Natural killer cell treated with Interleukin-12 subunit alpha and Interleukin-12 subunit beta and Interleukin-15 and Interleukin-18, amount 100 ng/mL, for 72 hours (primary cell): ENCODE measurements around the gene GLB1L. TPM values are rescaled to one million over a fixed set of nuclear protein-coding genes. Genes with fewer than 3 reads are reported as not detected.

Experiments used
- ATAC-seq, 2 donors: fragments of 150-1000 bp; cut with Tn5 transposase in 1 of 2; sonication (Bioruptor Pico), chemical (Tn5 transposase) in 1 of 2; 2 replicates each; pipeline ENCODE4 v1.10.0; 2021
- DNase-seq: peaks from one replicate; pipeline ENCODE4 v3.0.0; 2022; ENCODE audit warnings: low spot score
- H3K27ac Mint-ChIP-seq, 2 donors: 1 replicate in 1 of 2; 2 replicates in 1 of 2; pipeline ENCODE4 v1.8.0; 2022; ENCODE audit warnings: mixed read lengths in 2 of 2, mild to moderate bottlenecking in 1 of 2, moderate library complexity in 1 of 2
- H3K27me3 Mint-ChIP-seq, 2 donors: 1 replicate in 1 of 2; 2 replicates in 1 of 2; pipeline ENCODE4 v1.8.0; 2022; ENCODE audit warnings: mixed read lengths in 2 of 2
- H3K36me3 Mint-ChIP-seq: one replicate; pipeline ENCODE4 v1.8.0; 2022; ENCODE audit warnings: mixed read lengths
- H3K4me1 Mint-ChIP-seq, 2 donors: 1 replicate in 1 of 2; 2 replicates in 1 of 2; pipeline ENCODE4 v1.8.0; 2022; ENCODE audit warnings: low read depth in 2 of 2, mixed read lengths in 2 of 2, mild to moderate bottlenecking in 1 of 2
- H3K4me3 Mint-ChIP-seq: one replicate; pipeline ENCODE4 v1.8.0; 2022; ENCODE audit warnings: mixed read lengths
- H3K9me3 Mint-ChIP-seq: 2 replicates; pipeline ENCODE4 v1.8.0; 2022; ENCODE audit warnings: mixed read lengths
- total RNA-seq, 2 donors: library from RNA; stranded (reverse); gene quantifications; one replicate each; pipeline ENCODE4 v1.2.3, GENCODE V29; 2022

The GLB1L gene
- total RNA-seq, 2 donors from 2014 or later = 3.5 to 3.6 TPM

DNA sequence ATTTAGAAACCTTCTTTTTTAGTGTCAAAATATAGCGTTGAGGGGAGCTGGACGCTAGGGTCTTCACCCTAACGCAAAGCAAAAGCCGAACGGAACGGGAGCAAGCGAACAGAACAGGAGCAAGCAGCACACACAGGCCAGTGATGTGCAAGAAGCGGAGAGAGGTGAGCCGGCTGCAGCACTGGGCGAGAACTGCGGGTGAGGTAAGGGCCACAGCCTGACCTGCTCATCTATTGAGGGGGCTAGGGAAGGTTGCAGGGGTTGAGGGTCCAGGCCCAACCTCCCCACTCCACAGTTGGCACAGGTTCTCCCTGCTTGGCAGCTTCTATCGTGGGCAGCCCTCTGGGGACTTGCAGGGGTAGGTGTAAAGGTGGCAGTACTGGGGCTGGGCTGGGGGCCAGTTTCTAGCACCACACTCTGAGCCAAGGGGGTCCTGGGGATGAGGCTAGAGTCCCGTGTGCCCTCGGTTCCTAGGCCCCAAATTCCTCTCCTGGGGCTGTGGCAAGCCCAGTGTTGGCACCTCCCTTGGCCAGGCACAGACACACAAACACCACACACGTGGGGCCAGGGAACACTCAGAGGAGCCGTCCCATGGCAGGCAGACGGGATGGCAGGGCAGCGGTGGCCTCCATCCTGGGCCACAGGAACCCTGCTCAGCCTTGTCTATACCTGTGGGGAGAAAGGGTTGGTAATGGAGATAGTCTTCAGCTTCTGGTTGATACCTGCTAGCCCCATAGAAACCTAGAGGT lies 25.3 kb downstream of the GLB1L start:
- Mint-ChIP-seq H3K4me1 (peaks cover 8 to 25% of the 10 kb centered on the region in 2 donors), H3K9me3 (no peaks in the 10 kb centered on the region), H3K4me3 (no peak overlapping the region), H3K27ac (no peak overlapping the region), H3K27me3 (no peaks in the 10 kb centered on the region), H3K36me3 (peaks cover 6% of the 10 kb centered on the region)
- DNase-seq = no peak
- no peak for ATAC-seq

DNA sequence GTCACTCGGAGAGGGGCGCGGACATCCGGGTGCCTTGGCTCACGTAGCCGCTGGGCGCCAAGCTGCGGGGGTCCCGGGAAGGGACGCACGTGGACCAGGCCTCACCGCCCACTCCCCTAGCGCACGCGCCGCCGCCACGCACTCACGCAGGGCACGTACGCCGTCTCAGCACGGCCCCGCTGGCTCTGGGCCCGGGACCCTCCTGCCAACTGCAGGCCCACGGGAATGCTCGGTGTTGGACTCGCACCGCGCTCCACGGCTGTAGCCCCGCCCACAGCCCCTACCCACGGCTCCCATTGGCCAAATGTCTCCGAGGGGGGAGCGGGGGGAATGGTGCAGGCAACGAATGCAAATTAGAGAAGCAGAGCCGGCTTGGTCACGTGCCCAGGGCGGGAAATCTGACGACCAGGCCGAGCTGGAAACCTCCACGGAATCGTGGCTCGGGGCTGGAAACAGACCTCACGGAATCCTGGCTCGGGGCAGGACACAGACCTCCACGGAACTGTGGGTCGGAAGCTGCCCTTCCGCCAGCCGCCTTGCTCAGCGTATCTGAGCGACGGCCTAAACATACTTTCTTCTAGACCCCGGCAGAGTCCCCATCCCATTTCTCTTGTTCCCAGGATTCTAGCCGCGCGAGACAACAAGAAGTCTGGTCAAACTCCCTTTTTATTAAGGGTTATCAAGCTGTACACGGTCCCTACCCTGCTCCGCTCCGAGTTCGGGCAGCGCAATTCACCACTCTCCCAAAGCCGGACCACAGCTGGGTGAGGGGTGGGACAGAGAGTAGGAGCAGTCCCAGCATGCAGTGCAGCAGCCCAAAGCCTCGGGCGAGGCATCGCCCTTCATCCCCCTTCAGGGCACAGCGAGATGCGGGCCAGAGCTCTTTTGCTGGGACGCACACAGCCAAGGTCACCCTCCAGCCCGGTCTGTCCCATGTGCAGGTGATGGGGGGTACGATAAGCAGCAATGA lies 26.2 kb downstream of the GLB1L start, which contains the start of gene ABCB6:
TSS of gene ABCB6 (minus strand) at position 227 of the 970 bp plus-strand sequence. CDS start 285 bp downstream, outside the sequence.
- peak within 1 kb of the TSS; percentile 83 for H3K4me3 Mint-ChIP-seq

DNA sequence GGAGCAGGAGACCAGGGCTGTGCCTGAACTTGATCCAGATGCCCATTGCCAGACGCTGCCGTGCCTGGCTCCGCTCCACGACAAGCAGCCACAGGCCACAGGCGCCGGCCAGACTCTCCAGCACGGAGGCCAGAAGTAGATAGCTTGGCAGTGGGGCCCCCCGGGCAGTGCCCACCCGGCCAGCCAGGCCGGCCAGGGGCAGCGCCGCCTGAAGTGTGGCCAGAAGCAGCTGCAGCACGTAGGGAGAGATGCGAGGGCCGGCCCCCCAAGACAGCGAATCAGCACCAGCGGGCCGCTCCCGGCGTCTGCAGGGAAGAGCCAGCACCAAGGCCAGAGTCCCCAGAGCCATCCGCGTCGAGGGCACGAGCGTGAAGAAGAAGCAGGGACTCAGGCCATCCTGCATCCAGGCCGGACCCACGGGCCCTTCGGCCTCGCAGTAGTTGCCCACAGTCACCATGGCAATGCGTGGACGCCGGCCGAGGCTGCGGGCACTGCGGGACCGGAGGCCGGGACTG lies 27.0 kb downstream of the GLB1L start:
- H3K4me3 Mint-ChIP-seq = peak overlapping the region; percentile 83
- ATAC-seq = peak; percentile 56 to 65
- peak overlapping the region; percentile 57 to 85 for H3K27ac Mint-ChIP-seq
- peaks cover 6% of the 10 kb centered on the region for H3K36me3 Mint-ChIP-seq
- peaks cover 4 to 22% of the 10 kb centered on the region in 2 donors for H3K4me1 Mint-ChIP-seq
- H3K9me3 Mint-ChIP-seq = no peaks in the 10 kb centered on the region
- no peaks in the 10 kb centered on the region for H3K27me3 Mint-ChIP-seq
- DNase-seq = no peak

More for the DNA sequence above, 26.2 kb downstream of the GLB1L start, which contains the start of gene ABCB6:
- DNase-seq = peak; percentile 90
- ATAC-seq = peak; percentile 81 to 93
- Mint-ChIP-seq H3K9me3 (no peaks in the 10 kb centered on the region), H3K27me3 (no peaks in the 10 kb centered on the region), H3K36me3 (peaks cover 6% of the 10 kb centered on the region), H3K4me1 (peaks cover 4 to 25% of the 10 kb centered on the region in 2 donors), H3K27ac (peak within 1 kb of the TSS; percentile 57 to 85)

DNA sequence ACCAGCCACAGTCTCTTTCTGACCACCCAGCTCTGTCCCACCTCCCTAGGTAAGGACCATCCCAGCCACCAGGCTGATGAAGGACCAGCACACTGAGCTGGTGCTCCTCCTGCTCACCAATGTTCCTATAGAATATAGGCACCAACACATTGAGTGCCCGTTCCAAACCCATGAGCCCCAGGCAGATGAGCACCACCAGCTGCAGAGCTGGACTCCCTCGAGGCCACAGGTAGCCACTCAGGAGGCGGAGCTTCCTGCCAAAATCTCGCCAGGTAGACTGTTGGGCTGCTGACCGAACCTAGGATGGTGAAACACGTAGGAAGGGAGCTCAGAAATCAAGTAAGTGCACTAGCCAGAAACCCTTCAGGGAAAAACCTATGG lies 28.7 kb downstream of the GLB1L start:
- H3K4me3 Mint-ChIP-seq = no peak overlapping the region
- DNase-seq (no peak), ATAC-seq (no peak)
- H3K36me3 Mint-ChIP-seq = peaks cover 4% of the 10 kb centered on the region
- H3K27ac Mint-ChIP-seq = no peak overlapping the region
- H3K27me3 Mint-ChIP-seq = no peaks in the 10 kb centered on the region
- no peaks in the 10 kb centered on the region for H3K9me3 Mint-ChIP-seq
- H3K4me1 Mint-ChIP-seq = peaks cover 4 to 21% of the 10 kb centered on the region in 2 donors

DNA sequence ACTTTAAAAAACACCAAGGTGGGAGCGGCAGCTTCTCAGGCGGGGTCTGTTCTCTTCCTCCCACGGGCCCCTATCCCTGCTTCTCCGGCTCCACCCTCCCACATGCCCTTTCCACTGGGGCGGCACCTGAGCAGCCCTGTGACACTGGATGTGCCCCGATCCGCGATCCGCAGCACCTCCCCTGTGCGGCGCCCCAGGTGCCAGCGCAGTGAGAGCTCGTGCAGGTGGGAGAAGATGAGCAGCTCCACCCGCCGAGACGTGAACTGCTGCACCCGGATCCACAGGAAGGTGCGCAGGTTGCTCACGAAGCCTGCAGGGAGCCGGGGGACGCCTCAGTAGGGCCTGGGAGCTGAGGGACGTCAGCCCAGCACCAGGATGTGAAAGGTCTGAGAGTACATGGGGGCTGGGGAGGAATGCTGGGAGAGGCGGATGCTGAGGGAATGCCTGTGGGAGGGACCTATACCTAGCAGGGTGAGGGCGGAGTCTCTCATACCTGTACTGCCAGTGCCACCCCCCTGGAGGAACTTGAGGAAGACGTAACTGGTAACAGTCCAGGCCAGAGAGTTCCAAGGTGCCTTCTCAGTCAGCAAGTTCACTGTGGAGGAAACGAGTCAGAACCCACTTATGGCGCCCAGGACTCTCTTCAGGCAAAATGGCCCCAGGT lies 29.2 kb downstream of the GLB1L start:
- ATAC-seq (no peak), DNase-seq (no peak)
- Mint-ChIP-seq H3K27me3 (no peaks in the 10 kb centered on the region), H3K36me3 (no peaks in the 10 kb centered on the region), H3K4me3 (no peak overlapping the region), H3K9me3 (no peaks in the 10 kb centered on the region), H3K27ac (no peak overlapping the region), H3K4me1 (peaks cover 4 to 26% of the 10 kb centered on the region in 2 donors)

DNA sequence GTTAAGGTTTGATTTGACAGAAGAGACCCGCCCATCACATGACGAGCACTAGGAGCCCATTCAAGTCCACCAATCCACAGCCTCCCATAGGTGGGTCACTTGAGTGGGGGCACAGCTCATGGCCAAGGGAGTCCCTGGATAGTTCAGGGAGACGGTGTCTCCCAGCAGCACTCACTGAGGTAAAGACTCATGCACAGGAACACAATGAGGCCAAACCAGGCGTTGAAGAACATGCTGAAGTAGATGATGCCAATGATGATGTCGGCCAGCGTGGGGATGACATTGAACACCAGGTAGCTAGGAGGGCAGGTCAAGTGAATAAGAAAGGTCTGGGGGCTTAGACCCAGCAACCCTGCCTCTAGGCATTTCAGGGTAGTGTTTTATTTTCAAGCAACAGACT lies 30.5 kb downstream of the GLB1L start:
- H3K4me3 Mint-ChIP-seq = no peak overlapping the region
- no peak for DNase-seq
- no peaks in the 10 kb centered on the region for H3K36me3 Mint-ChIP-seq
- peaks cover 4 to 27% of the 10 kb centered on the region in 2 donors for H3K4me1 Mint-ChIP-seq
- peak overlapping the region in 1 of 2 donors; percentile 32 for H3K27ac Mint-ChIP-seq
- no peak for ATAC-seq
- no peaks in the 10 kb centered on the region for H3K27me3 Mint-ChIP-seq
- H3K9me3 Mint-ChIP-seq = no peaks in the 10 kb centered on the region

DNA sequence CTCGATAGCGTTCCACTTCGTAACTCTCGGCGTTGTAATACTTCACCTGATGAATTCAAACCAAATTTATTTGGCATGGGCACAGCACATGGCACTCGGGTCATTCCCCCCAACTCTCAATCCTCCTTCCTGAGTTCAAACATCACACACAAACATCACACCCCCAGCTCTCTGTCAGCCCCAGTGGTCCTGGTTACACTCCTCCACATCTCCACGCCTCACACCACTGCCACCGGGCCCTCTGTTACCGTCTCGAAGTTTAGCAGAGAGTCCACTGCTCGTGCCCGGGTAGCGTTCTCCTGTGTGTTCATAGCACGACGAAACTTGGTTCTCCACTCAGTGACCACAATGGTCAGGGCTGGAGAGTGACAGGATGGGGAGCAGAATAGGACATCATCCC lies 31.1 kb downstream of the GLB1L start:
- DNase-seq (no peak), ATAC-seq (no peak)
- Mint-ChIP-seq H3K4me3 (no peak overlapping the region), H3K4me1 (peaks cover 4 to 27% of the 10 kb centered on the region in 2 donors), H3K27ac (no peak overlapping the region), H3K36me3 (no peaks in the 10 kb centered on the region), H3K9me3 (no peaks in the 10 kb centered on the region), H3K27me3 (no peaks in the 10 kb centered on the region)

DNA sequence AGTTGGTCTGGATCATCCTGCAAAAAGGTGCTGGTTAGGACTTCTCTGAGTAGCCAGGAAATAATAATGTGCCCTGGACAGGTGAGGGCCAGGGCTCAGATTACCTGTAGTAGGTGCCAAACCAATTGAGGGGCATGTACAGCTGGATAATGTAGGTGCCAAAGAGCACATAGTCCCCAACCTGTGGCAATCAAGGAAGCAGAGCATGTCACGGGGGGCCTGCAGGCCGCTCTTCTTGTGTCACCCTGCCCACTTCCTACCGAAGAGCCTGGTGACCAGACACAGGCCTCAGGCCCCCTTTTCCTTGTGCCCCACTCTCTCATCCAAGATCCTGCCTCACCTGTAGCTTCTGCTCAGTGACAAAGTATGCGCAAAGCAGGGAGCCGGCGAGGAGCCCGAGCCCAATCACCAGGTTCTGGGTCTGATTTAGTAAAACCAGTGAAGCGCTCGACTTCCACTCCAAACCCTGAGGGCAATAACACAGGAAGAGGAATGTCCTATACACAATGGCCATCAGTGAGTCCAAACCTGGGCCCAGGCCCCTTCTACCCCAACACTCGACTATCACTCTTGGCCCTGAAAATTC lies 31.7 kb downstream of the GLB1L start:
- Mint-ChIP-seq H3K36me3 (no peaks in the 10 kb centered on the region), H3K9me3 (no peaks in the 10 kb centered on the region), H3K4me1 (peaks cover 5 to 24% of the 10 kb centered on the region in 2 donors), H3K27ac (no peak overlapping the region), H3K27me3 (no peaks in the 10 kb centered on the region), H3K4me3 (no peak overlapping the region)
- no peak for ATAC-seq
- DNase-seq = no peak

DNA sequence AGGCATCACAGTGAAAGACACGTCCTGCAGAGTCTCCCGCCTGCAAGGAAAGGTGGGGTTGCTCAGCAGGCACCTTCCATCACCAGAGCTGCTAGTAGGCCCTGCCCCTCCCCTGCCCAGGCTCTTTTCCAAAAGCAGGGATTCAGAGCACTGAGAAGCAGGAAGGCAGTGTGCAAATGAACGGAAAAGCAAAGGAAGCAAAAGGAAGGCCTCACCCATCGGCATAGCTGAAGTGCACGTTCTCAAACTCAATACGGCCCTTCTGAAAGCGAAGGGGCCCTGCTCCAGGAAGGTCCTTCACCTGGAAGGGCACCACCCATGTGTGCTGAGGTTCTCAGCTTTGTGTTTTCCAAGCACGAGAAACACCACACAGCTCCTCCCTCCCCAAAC lies 32.2 kb downstream of the GLB1L start:
- H3K27me3 Mint-ChIP-seq = no peaks in the 10 kb centered on the region
- DNase-seq = no peak
- no peak overlapping the region for H3K4me3 Mint-ChIP-seq
- peaks cover 10 to 26% of the 10 kb centered on the region in 2 donors for H3K4me1 Mint-ChIP-seq
- no peaks in the 10 kb centered on the region for H3K9me3 Mint-ChIP-seq
- no peak for ATAC-seq
- no peaks in the 10 kb centered on the region for H3K36me3 Mint-ChIP-seq
- H3K27ac Mint-ChIP-seq = no peak overlapping the region

DNA sequence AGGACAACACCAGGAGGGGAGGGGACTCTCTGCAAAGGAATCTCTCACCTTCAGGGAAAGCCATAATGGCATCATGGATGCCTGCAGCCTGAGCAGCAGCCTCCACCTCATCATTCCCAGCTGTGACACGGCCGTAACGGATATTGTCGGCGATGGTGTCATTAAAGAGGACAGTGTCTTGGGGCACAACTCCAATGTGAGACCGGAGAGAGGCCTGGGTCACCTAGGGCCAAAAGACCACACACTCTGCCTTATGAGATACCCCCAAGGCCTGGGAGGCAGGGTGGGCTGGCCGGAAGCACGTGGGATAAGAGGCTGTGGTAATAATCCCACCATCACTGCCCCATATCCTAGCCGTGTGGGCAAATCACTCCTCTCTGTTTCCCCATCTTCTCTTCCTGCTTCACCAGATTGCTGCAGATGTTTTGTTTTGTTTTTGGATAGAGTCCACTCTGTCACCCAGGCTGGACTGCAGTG lies 34.3 kb downstream of the GLB1L start:
- no peak for DNase-seq
- no peaks in the 10 kb centered on the region for H3K9me3 Mint-ChIP-seq
- peaks cover 20 to 23% of the 10 kb centered on the region in 2 donors for H3K4me1 Mint-ChIP-seq
- H3K27me3 Mint-ChIP-seq = no peaks in the 10 kb centered on the region
- H3K27ac Mint-ChIP-seq = peak overlapping the region in 1 of 2 donors; percentile 62
- no peaks in the 10 kb centered on the region for H3K36me3 Mint-ChIP-seq
- ATAC-seq = no peak
- H3K4me3 Mint-ChIP-seq = no peak overlapping the region

DNA sequence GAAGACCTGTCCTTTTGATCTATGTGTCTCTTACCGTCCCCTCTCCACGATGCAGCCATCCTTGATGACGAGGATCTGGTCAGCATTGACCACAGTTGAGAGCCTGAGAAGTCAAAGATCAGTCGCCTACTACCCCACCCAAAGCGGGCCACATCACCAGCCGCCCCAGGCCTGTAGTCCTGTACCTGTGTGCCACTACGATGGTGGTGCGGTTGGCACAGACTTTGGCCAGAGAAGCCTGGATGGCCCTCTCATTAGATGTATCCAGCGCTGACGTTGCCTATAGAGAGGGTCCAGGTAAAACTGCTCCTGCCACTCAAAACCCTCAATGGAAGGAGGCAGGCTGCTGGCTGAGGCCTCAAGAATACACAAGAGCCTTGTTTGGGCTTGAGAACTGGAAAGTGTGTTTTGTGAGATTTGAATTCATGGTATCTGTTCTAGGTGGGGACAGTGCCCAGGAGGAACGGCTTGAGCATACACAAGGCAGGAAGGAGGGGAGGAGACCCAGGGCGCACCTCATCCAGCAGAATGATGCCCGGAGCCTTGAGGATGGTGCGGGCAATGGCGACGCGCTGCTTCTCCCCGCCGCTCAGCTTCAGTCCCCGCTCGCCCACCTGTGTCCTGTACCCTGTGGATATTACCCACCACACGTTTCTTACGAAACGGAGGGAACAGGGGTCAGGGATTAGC lies 34.9 kb downstream of the GLB1L start:
- ATAC-seq (no peak), DNase-seq (no peak)
- H3K4me3 Mint-ChIP-seq = peak overlapping the region; percentile 33
- H3K4me1 Mint-ChIP-seq = peaks cover 21 to 23% of the 10 kb centered on the region in 2 donors
- peak overlapping the region; percentile 62 to 70 for H3K27ac Mint-ChIP-seq
- H3K27me3 Mint-ChIP-seq = no peaks in the 10 kb centered on the region
- H3K36me3 Mint-ChIP-seq = no peaks in the 10 kb centered on the region
- H3K9me3 Mint-ChIP-seq = no peaks in the 10 kb centered on the region
